Measurements from ENCODE around the gene WNT7B. TPM values are rescaled to one million over a fixed set of nuclear protein-coding genes. Genes with fewer than 3 reads are reported as not detected.

WNT7B gene
- polyA plus RNA-seq, 1 donor: 0.10 TPM

DNA sequence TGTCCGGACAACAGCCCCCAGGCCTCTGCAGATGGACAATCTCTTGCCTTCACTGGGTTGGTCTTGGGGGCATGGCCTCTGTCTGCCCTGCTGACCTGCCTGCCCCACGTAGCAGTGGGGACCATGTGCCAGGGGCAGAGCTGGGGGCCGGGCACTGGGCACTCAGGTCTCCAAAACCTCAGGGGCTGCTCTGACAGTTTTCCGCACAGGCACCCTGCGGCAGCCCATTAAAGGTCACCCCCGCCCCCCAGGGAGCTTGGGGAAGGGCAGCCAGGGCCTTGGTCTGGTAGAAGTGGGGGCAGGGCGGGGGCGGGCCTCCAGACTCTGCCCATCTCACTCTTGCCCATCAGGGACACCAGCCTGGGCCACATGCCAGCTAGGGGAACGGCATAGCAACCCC is 49.9 kb downstream of the WNT7B start:
- DNase-seq (ENCODE audit: low read depth): no peak

DNA sequence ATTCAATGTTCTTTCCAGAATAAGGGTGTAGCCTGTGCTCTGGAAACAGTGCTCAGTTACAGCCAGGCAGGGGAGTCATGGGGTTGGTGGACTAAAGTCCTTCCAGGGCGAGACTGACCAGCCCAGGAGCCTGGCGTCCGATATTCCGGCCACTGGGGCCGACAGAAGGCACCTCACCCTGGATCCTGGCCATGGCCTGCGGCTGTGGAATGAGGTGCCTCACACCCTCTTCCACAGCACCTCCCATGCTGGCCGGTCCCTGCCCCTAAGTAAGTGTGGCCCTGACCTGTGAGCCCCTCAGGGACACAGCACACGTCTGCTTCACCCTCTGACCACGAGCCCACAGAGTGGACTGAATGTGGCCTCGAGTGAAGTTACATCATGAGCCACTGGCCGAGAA is 50.5 kb downstream of the WNT7B start:
- DNase-seq (ENCODE audit: low read depth): no peak

- DNase-seq (ENCODE audit: low read depth): no peak
These were observed 51.1 kb downstream of the WNT7B start for GRCh38 chr22:45925811-45926351.

DNA sequence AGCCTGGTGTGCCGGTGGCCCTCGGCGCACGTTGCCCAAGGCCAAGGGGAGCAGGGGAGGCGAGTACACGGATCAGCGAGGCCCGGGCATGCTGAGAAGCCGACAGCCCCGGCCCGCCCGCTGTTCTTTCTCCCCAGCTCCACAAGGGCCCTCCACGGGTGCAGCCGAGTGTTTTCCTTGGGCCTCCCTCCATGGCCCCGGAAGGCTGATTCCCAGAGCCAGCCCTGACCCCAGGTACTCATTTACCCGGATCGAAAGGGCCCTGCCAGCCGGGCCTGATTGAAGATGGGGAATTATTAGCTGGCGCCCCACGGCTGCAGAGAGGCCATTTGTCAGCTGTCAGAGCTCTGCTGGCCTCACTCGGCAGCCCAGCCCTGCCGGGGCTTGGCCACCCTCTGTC is 53.1 kb downstream of the WNT7B start:
- DNase-seq (ENCODE audit: low read depth): no peak

DNA sequence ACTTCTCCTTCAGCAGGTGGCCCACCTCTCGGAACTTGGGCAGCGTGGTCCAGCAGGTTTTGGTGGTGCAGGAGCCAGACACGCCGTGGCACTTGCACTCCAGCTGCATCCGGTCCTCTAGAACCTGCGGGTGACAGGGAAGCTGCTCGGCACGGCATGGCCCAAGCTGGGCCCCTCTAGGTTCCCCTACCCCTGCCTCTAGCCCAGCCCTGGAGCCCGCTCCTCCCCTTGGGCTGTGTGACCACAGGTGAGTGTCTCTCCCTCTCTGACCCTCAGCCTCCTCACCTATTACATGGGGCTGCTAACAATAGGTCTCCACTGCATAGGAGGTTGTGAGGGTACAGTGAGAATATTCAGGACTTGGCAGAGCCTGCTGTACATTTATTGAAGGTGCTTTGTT is 53.8 kb downstream of the WNT7B start:
- DNase-seq (ENCODE audit: low read depth): no peak

DNA sequence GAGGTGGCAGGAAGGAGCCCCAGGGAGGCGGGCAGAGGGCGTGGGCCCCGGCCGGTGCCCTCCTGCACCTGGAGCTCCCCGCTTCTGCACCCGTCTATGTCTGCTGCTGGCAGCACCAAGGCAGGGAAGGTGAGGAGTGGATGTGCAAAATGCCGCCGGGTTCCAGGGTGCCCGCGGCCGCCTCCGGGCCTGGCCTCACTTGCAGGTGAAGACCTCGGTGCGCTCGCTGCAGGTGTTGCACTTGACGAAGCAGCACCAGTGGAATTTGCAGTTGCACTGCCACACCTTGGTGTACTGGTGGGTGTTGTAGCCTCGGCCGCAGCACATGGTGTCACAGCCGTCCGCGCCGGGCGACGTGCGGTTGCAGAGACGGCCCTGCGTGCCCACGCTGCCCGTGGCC is 54.3 kb downstream of the WNT7B start:
- no peak for DNase-seq (ENCODE audit: low read depth)

- no peak for DNase-seq (ENCODE audit: low read depth)
These were observed 54.7 kb downstream of the WNT7B start for GRCh38 chr22:45922256-45922655.

GRCh38 chr22:45919504-45920286 is 57.3 kb downstream of the WNT7B start:
- DNase-seq (ENCODE audit: low read depth): no peak

DNA sequence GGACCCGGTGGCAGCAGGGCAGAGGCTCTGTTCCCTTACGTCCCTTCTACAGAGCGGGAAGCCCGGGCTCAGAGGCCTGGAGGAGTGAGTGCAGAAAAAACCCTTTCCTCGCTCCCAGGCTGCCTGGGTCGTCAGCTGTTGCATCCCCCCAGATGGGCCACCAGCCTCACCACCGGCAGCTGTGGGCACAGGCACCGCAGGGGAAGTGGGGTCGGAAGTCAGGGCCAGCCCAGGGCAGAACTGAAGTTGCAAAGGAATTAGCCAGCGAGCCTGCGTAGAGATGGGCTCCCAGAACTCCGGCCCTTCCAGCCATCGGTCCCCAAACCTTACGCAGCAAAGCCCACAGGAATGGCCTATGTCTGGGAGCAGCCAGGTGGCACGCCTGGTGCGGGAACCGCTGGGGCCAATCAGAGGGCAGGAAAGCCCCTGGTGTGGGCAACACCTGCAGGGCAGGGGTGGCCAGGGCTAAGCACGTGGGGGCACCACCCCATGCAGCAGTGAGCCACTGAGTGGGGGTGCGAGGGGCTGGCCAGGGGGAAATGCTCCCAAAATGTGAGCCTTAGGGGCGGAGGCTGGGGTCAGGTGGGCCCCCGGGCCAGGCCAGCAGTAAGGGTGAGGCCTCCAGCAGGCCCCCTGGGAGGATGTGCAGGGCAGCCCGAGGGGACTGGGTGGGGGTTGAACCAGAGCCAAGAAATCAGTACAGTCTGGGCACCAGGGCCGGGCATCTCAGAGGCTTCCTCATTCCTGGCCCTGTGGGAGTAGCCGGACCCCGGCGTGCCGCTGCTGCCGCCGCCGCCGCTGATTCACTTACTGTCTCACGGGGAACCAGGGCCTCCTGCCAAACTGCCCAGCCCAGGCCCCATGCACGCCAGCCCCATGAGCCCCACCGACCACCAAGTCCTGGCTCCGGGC is 58.2 kb downstream of the WNT7B start:
- no peak for DNase-seq (ENCODE audit: low read depth)

GRCh38 chr22:45917700-45918458 is 59.1 kb downstream of the WNT7B start:
- DNase-seq (ENCODE audit: low read depth): no peak

GRCh38 chr22:45917146-45917545 is 59.8 kb downstream of the WNT7B start:
- no peak for DNase-seq (ENCODE audit: low read depth)

DNA sequence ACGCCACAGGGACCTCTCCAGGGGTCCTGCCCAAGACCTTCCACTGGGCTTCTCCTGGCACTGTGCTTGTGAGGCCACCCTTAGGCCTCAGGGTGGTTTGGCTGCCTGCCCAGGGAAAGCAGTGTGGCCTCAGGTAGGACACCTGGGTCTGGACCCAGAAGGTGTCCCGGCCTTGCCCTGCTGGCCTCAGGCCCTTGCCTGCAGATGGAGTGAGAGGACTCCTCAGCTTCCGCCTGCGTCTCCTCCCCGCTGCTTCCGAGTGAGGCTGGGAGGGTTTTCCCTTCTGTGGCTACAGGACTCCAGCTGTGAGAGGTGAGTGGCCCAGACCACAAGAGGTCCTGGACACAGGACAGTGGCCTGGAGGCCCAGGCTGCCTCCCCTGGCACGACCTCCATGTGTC is 60.4 kb downstream of the WNT7B start:
- no peak for DNase-seq (ENCODE audit: low read depth)

DNA sequence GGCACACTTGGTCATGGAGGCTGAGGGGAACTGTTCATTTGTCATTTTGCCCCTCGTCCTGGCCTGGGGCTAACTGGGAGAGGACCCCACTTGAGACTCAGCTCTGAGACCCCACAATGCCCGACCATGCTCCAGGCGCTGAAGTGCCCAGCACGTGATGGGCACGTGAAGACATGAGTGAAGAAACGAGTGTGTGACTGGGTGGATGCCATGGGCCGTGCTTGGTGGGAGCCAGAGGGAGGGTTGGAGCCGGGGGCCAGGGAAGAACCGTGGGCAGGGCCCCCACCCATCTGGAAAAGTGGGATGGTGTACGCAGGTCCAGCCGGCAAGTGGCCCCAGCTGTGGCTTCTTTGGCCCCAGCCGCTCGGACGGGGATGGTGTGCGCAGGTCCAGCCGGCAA is 61.1 kb downstream of the WNT7B start:
- no peak for DNase-seq (ENCODE audit: low read depth)

DNA sequence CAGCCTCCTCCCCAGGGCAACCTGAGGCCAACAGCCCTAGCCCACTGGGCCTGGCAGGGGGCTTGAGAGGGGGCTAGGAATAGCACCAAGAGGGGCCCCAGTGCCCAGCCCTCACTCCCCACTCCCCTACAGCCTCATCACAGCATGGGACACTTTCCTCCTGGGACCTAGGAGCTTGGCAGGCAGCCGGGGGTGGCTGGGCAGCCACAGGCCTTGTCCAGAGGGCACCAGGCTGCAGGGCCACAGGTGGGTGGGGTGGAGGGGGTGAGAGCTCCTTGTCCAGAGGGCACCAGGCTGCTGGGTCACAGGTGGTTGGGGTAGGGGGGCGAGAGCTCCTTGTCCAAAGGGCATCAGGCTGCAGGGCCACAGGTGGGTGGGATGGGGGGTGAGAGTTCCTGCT is 61.8 kb downstream of the WNT7B start:
- DNase-seq (ENCODE audit: low read depth): no peak

GRCh38 chr22:45914309-45914708 is 62.7 kb downstream of the WNT7B start:
- DNase-seq (ENCODE audit: low read depth): no peak

- no peak for DNase-seq (ENCODE audit: low read depth)
These were observed 64.1 kb downstream of the WNT7B start for GRCh38 chr22:45912910-45913309.

DNA sequence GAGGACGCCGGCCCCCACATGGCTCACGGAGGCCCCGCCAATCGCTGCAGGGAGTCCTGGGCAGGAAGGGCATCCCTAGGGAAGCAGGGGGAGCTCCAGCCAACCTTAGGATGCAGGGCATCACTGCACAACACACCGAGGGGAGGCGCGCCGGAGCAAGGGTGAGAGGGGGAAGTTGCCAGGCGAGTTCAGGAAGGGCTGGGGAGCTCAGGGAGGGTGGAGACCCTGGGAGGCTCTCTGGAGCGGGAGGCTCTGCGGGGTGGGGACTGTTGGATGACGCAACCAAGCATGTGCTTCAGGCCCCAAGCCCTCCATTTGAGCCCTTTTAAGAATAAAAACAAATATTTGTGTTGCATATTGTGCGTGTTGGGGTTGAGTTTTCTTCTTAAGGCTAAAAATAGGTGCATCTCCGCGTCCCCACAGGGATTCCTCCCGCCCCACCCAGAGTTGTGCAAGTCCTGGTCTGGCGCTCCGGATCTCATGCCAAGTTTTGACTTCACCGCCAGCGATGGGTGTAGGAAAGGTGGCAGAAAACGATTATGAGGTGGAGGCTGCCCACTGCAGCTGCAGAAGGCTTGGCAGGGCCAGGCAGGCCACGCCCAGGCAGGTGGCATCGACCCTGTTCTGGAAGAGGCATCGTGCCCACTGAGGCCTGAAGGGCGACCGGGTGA is 65.2 kb downstream of the WNT7B start:
- DNase-seq (ENCODE audit: low read depth): no peak

DNA sequence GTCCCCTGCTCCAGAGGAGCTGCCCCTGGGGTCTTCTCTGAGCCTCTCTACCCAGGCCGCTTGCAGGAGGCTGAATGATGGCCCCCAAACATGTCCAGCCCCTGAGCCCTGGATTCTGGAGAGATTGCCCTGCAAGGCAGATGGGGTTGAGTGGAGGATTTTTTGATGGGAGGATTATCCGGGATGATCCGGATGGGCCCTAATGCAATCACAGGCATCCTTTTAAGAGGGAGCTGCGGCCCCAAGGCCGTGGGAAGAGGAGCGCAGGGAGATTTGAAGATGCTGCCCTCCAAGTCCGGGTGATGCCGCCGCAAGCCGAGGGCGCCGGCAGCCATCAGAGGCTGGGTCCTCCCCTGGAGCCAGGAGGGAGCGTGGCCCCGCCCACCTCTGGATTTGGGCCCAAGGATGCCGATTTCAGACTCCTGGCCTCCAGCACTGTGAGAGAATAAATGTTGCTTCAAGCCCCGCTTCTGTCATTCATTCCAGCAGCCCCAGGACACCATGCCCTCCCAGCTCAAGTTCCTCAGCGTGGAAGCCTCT is 66.0 kb downstream of the WNT7B start:
- DNase-seq (ENCODE audit: low read depth): no peak

DNA sequence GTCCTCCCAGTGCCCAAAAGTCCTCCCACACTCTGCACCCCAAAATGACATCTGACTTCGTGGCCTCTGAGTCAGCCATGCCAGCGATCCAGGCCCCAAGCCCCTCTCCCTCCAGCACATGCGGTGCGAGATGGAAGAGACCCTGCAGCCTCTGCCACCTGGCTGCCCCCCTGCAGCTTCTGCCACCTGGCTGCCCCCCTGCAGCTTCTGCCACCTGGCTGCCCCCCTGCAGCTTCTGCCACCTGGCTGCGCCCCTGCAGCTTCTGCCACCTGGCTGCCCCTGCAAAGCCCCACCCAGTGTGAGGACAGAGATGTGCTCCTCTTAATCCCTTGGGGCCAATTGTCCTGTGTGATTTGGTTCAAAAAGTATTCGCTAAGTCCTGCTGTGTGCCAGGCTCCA is 68.0 kb downstream of the WNT7B start:
- DNase-seq (ENCODE audit: low read depth): no peak

DNA sequence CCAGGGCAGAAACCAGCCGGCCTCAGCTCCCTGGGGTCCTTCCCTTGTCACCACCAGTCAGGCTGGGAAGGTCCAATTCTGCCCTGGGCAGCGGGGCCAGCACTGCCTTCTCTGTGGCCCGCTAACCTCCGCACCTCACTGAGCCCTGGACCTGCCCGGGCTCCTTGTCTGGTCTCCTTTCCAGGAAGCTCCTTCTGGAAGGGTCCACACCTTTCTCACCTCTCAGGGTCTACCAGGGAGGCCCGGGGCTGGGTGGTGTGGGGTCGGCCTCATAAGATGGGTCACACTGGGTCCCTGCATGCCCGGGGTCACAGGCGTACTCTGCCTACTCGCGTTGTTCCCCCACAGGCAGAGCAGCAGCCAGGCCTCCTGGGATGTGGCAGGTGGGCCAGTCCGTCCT is 69.0 kb downstream of the WNT7B start:
- no peak for DNase-seq (ENCODE audit: low read depth)

DNA sequence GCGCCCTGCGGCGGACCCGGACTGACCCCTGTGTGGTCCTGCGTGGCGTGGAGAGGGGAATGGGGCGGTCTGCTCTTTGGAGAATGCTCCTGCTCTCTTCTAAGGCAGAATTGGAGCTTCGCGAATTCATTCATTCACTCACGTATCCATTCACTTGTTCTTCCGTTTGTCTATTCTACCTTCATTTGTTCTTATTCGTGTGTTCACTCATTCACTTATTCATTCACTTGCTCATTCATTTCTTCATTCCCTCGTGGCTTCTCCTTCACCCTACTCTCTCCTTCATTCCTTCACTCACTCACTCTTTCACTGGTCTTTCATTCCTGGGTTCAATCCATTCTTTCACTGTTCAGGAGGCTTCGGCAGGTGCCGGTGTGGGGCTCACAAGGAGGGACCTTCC is 69.6 kb downstream of the WNT7B start:
- no peak for DNase-seq (ENCODE audit: low read depth)
